ENCODE data around the gene ZAR1L.

The ZAR1L gene

DNA sequence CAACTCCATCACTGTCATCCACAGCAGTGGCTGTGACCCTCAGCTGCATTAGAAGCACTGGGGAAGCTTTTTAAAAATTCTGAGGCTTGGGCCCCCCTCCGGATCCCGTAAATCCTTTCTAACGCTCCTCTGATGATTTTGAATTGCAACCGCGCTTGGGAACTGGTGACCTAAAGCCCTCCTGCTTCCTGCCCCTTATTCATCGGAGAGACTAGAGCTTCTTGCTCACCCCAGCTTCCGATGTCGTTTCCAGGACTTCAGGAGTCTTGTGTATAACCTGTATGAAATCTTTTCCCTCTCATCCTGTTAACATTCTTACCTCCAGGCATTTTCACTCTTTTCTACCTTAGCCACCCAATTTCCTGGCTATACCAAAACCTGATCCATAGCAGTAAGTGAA, 14.8 kb downstream of the ZAR1L start:
- no peak for DNase-seq

DNA sequence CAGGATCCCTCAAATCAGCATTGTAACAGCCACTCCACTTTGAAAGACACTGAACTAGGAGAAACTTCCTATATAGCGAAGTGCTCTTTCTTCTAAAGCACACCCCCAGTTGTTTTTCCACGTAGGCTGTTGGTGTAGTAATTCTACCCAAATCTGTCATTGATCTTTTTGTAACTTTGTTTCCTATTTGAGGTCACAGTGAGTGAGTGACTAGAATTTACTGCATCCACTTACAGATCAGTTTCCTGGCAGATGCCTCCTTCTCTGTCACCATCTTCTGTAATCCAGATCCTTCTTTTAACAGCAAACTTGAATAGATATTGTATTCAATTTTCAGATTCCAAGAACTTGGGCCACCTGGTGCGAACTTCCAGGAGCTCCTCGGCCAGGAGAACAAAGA, 15.3 kb downstream of the ZAR1L start:
- DNase-seq = no peak

DNA sequence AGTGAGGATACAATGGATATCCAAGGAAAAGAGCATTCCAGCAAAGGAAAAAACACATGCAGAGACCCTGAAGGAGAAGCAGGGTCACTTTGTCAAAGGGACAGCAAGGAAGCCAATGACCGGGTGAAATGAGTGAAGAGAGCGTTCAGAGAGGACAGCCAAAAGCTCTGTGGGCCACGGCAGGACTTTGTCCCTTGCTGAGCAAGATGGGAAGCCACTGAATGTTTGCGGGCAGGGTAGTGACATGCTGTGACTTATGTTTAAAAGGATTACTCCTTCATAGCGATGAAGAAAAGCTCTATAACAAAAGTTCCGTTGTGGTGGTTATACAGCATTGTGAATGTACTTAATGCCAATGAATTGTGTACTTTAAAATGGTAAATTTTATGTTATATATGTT, 16.5 kb downstream of the ZAR1L start:
- no peak for DNase-seq

DNA sequence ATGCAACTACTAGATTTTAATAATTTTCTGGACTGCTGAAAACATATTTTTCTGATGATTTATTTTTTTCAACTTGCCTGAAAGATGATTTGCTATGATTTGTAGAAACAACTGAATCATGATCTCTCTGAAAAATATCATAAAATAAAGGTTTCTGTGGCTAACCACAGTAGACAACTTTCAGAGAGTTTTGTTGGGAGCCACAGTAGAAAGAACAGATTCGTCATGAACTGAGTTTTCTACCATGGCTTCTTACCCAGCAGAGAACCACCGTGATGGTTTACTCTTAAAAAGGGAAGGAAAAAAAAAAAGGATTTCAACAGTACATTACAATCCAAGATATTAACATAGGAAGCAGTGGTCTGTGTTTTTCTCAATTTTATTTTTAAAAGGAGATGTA, 18.0 kb downstream of the ZAR1L start:
- no peak for DNase-seq

DNA sequence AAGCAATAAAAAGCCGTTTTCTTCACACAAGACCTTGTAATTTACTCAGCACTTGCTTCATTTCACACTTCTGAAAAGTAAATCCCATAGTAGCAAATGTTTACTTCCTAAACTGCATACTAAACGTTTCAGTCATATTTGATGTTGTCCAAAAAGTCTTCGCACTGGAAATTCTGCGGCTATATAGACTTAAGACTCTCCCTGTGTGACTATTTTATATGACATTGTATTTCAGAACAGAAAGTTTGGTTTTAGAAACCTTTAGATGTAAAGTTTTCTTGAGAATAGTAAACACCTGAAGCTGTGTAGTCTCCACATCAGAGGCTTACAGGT, 29.6 kb downstream of the ZAR1L start:
- DNase-seq = no peak

DNA sequence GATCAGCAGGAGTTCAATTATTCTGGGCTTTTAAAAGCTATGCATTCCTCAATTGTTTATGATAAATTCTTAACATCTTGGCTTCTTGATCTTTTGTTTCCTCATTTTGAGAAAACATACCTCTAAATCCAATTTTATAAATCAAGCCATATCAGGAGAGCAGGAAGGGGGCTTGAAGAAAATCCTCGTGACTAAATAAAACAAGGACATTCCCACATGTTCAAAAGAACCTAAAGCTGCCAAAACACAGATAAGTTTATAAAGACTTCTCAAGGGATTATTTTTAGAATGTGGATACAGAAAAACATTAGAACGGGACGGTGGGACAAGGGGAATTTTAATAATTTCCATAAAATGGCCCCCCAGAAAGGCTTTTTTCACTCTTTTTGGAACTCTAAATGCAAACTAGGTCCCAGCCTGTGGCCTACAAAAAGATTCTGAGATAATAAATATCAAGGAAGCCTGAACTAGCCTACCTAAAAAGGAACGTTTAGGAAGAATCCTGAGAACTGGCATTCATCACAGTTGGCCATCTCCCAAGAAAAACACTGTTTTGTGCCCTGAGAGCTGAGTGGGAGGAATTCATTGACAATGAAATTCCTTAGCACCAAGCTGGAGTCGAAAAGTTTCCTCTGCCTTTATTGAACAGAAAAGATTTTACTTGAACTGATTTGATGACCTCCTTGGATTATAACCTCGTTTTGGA, 30.1 kb downstream of the ZAR1L start:
- no peak for DNase-seq

DNA sequence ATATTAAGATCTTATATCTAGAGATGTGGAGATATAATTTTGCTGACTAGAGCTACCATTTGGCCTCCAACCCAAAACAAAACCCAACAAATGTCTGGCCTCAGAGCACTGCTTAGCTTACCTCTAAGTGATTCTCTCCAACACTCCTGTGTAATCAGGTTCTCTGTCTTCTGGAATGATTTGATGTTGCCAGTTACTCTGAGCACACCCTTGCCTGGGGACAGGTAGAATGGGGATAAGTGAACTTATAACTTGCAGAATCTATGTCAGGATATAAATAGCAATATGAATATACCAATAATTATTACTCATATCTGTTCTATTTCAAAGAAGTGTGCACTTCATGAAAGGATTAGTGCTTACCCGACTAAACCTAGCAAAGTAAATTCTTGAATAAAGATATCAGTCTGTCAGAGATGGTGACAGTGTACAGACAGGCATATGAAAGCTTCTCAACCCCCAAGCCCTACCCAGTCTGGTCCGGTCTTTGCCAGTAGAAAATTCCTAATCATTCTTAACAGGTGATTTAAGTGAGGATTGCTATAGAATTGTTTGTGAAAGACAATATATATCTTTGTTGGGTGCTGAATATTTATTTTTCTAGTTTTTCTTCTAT, 33.0 kb downstream of the ZAR1L start:
- no peak for DNase-seq

DNA sequence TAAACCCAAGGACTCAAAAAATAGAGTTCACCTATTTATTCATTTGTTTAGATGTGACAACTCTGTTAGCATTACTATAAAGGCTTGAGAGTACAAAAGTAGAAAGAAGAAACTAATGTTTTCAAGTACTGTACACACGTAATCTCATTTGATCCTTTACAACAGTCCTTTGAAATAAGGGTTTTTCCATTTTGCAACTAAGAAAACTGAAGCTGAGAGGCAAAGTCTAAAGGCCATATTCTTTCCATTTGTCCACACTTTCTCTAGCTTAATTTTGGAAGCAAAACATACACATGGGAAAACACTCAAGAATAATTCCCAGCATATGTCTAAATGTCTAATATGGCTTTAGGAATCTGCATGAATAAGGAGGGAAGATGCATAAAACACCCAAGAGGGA, 34.1 kb downstream of the ZAR1L start:
- no peak for DNase-seq

DNA sequence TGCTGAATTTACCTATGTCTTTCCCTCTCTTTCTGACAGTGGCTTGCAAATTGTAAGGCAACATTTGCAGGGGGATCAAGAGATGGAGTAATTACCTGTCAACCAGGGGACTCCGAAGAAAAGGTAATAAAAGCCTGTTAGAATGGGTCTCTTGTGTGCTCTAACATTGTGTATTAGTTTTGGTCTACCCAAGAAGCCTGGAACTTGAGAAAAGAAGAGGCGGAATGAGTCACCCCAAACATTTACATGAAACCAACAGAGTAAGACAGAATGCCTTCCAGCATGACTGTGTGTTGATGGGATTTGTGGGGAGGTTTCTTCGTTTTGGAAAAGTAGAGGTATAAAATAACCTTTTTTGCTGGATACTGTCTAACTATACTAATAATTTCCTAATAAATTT, 36.7 kb downstream of the ZAR1L start:
- no peak for DNase-seq

DNA sequence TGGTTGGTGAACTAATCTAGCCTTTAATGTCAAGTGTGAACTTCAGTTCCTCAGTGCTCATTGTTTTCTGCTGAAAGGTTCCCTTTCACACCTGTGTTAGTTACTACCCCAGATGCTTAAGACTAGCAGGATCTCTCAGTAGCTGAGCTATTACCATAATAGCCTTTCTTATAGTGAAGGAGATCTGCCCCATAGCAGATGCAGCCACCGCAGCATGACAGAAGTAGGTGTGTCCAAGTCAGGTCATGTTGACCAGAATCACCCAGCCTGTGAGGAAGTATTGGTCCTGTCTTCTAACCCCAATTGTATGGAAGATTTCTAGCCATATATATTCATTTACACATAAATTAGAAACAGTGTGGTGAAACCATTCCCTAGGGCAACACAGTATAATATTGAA, 37.3 kb downstream of the ZAR1L start:
- no peak for DNase-seq

DNA sequence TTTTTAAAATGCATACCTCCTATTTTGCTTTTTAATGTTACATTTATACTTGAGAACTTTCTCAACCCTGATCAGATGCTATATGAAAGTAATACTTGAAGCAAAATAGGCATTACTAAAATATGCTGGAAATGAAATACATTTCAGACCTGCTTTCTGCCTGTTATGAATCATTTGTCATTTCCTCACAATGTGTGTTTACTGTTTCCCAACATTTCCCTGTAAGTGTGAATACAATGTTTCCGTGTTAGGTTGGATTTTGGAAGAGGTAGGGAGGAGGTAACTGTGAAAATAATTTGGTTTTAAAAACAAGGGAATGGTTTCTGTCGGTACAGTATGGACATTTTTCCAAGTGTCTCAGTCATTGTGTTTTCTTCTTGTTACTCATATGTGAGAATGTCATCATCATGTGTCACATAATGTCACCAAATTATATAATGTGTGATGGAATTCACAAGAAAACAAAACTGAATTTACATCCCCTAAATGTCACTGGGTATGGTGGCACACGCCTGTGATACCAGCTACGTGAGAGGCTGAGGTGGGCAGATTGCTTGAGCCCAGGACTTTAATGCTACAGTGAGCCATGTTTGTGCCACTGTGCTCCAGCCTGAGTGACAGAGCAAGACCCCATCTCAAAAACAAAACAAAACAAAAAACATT, 43.0 kb downstream of the ZAR1L start:
- DNase-seq = no peak

DNA sequence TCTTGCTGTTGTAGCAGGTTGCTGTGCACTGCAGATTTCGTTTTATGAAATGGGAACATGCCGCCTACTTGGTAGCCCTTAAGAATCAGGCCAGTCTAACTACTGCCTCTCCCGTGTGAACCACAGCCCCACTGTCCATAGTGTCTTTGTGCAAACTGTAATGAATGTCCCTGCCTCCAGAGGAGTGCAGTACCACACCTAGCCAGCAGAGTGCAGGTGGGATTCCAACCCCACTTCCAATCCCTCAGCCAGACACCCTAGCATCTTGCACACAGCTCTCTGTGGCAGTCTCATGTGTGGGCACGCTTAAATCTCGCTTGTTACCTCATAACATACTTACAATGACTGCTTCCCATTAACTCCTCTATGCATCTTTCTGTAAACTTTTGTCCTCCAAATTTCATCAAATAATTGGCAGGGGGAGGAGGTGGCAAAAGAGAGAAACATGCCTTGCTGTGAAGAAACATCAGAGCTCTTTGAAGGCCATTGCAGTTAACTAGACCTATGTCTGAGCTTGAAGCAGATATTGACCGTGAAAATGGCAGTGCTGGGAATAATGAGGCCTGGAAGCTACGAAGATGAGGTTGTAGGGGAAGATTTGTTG, 47.2 kb downstream of the ZAR1L start:
- no peak for DNase-seq

DNA sequence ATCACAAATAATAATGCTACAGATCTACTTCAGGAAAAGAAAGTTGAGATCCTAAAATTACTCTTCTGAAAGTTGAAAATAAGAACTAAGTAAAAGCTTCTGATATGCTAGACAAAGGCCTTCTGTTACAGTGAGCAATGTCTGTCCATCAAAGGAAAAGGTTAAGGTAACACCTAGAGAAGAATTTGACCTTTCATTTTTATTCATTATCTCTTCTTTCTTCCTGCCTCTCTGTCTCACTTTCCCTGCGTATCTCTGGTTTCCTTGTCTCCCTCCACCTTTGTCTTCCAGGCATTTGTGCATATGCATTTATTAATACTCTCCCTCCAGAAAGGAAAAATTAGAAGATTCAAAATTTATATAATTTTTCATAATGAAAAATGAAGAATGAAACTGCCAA, 49.0 kb downstream of the ZAR1L start:
- DNase-seq = no peak

DNA sequence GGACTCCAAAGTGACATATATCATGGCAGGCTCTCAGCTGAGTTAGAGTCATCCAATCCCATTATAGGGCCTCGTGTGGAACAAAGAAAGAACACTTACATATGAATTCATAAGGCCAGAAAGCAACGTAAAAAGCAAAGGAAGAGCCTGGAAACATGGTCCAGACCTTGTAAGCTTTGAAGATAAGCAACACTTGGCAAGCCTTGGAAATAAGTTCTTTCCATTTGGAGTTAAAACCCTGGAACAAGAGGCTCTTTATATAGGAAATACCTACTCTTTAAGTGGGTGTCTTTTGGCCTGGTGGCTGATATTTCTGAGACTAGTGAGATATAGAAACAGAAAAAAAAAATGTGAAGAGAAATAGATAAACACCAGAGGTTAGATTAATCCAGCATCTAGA, 49.4 kb downstream of the ZAR1L start:
- no peak for DNase-seq

DNA sequence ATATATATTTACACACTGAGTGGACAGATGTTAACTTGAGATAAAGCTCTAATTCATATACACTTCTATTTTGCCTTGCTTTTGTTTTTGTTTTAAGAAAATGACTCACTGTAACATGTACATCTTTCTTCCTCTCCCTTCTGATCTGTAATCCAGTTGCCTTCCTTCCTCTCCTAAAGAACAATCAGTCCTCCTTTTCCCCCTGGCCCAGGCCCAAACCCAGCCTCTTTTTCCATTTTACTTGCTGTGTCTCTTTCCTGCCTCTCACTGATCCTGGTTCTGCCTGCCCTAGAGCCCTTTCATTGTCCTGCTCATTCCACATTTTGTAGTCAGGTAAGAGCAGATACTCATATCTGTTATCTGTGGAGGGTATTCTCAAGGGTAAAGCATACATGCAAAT, 50.8 kb downstream of the ZAR1L start:
- no peak for DNase-seq

DNA sequence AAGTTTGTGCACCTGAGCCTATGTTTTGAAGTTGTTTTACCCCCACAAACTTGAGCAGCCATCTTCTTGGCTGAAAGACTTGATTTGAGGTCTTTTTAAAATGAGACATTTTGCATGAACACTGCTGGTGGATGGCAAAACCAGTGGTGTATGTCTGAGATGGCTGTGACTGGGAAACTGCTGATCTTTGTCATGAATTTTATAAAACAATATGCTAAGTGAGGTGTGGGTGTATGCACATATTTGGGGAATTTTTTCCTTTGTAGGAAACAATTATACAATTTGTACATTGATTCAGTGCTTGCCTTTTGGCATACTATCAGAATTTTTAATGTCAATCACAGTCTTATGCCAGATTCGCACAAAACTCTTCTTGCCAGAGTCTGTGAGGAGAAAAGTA, 52.5 kb downstream of the ZAR1L start:
- DNase-seq = no peak

DNA sequence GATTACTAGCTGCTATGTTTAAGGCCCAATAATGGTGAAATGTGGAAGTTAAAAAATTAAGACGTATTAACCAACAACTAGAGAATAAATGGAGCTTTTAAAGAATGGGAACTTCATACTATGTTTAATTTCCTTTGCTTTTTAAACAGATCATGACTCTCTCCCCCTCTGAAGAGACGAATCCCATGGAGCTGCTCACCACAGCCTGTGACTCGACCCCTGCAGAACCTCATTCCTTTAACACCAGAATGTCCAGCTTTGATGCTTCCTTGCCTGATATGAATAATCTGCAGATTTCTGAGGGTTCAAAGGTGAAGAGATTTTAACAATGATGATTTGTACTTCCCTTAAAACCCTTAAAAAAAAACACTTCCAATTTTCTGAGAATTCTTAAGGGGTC, 53.0 kb downstream of the ZAR1L start:
- no peak for DNase-seq

DNA sequence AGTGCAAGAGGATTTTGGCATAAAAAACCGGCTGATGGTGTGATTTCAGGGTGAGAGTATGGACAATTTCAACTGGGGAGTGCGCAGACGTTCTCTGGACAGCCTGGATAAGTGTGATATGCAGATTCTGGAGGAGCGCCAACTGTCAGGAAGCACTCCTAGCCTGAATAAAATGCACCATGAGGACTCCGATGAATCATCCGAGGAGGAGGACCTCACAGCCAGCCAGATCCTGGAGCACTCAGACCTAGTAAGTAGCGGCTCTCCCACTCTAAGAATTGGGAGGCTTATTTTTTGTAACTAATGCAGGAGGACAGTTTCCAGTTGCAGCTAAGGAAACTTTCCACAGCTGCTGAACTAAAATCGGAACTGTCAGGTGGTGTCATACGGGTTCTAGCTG, 53.6 kb downstream of the ZAR1L start:
- DNase-seq = no peak

DNA sequence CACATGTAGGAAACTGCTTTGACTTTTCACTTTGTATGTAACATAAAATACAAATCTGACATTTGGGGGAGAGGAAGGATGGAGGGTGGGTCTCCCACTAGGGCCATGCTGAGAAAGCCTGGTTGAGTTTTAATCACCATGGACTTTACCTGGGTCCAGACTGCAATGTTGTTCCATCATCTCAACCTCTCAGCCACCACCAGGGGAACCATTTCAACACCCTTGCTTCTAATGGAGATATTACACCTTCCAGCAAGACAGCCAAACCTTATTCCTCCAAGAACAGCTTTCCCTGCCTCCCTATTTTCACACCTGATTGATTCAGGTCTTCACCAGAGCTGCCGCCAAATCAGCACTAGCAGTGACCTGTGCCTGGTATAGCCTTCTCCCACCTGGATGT, 56.0 kb downstream of the ZAR1L start:
- DNase-seq = no peak

DNA sequence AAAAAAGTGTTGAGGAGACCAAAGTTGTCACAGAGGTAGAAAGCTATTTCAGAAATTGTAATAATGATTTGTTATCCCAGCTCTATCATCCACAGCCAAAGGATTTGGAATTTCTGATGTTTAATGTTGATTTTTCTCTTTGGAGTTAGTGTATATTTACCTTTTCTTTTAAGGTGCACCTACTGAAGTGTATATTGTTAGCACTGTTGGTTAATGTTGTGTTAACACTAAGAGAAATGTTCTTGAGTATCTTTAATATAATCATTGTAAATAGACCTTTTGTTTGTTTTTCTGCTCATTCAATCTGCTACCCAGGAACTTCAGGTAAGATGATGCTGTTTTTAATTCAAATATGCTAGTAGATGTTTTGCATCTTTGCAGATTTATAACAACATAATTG, 57.5 kb downstream of the ZAR1L start:
- no peak for DNase-seq

DNA sequence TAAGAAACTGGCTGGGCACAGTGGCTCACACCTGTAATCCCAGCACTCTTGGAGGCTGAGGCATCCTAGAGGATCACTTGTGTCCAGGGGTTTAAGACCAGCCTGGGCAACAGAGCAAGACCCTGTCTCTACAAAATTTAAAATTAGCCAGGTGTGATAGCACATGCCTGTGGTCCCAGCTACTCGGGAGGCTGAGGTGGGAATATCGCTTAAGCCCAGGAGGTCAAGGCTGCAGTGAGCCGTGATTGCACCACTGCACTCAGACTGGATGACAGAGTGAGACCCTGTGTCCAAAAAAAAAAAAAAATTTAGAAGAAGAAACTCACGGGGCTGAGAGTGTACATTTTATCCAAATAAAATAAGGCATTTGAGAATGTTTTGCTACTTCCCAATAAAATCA, 58.9 kb downstream of the ZAR1L start:
- DNase-seq = no peak

DNA sequence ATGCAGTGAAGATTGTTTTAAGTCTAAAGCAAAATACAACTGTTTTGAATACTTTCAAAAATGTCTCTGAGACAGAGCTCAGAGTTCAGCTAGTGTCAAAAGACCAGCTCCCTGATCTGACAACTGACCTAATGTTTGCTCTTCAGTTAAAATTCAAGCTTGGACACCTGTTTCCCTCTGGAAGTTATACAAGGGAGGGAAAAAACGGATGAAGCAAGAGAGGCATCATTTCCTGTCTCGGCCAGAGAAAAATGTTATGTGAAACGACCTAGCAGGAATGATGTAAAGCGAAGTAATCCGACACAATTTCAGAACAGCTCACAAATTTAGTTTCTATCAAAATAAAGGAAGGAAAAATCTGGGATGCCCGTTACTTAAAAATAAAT, 59.4 kb downstream of the ZAR1L start:
- no peak for DNase-seq

DNA sequence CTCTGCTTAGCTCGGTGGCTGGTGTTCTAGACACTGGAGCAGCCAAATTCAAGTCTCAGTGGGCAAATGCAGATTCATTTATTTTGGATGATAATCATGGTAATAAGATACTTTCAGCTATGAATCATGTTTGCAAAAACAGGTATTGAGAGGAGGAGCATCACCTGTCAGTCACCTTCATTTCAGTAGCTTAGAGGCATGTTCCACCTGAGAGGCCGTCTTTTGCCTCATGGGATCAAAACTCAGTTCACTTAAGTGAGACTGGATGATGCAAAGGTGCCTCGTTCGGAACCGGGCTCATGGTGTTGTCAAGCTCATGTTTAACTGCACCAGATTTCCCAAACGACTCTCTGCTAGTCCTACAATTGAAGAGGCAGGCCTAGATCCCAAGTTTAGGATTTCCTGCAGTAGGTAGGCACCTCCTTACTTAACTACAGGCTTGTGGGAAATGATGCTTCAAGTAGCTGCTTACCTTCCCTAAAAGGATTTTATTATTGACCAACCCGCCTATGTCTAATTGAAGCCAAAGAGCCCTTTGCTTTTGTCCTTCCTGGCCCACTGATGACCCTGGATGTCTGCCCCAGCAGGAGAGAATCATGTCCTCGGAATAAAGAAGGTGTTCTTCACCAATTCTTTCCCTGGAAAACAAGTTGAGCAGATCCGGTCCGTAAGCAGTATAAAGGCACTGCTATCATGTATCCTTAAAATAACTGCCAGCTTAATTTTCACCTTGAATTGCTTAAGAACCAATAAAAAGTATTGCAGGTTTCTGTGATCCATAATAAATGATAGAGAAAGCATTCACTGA, 60.0 kb downstream of the ZAR1L start:
- no peak for DNase-seq

DNA sequence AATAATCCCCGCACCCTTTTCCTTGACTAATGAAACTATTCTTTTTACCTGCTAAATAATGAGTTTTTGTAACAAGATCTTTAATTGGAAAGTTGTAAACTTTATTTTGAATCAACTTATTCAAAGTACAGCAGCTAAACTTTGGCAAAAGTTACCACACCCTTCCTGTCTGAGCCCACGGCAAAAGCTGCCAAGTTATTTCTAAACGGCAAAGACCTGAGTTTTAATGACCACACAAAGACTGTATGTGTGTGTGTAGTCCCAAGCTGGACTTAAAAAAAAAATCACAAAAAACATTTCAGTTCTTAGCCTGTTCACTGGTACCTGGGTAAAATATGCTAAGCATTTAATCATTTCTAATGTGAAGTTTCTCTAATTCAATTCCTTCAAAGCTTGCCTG, 60.7 kb downstream of the ZAR1L start:
- DNase-seq = no peak

All from 8988T (cell line).